Activated CD8-positive, alpha-beta memory T cell treated with anti-CD3 and anti-CD28 coated beads for 36 hours (primary cell): ENCODE results near the gene SLC9C2. TPM values are rescaled to one million over a fixed set of nuclear protein-coding genes. Genes with fewer than 3 reads are reported as not detected.
"Not testable (repeated sequence)": the region's sequence is repeated elsewhere in the genome, so short reads cannot be mapped to it uniquely, and the experiment has no call there.

Source experiments
- CTCF ChIA-PET: fragments of 350-600 bp; sonication (Branson Sonifier 250); formaldehyde crosslinking; loops from one replicate; lab custom pipeline; 2021; ENCODE audit warnings: antibody characterized with exemption; lab: Charles Lee
- POLR2A ChIA-PET: fragments of 350-600 bp; sonication (Branson Sonifier 250); formaldehyde crosslinking; loops from one replicate; lab custom pipeline; 2021; ENCODE audit warnings: antibody characterized with exemption; lab: Charles Lee
- total RNA-seq, 2 experiments: library from RNA; stranded (reverse); gene quantifications; one replicate each; pipeline ENCODE4 v1.2.3, GENCODE V29; 2021

SLC9C2 gene
- total RNA-seq, 2 experiments from 2014 or later, result not detected

- POLR2A ChIA-PET, result no interaction called here
- CTCF ChIA-PET, result interaction anchor here (1.7 kb wide), 1 partner anchor 43 kb away, joined by 5 read pairs; no protein-coding TSS in a partner anchor
Measured at GRCh38 chr1:173473599-173474011, 129.3 kb downstream of the SLC9C2 start.

- ChIA-PET POLR2A (no interaction called here), CTCF (no interaction called here)
Measured at GRCh38 chr1:173470608-173471007, 132.3 kb downstream of the SLC9C2 start.

GRCh38 chr1:173469656-173470055 is 133.2 kb downstream of the SLC9C2 start:
- ChIA-PET POLR2A (no interaction called here), CTCF (no interaction called here)

- CTCF ChIA-PET, result no interaction called here
- POLR2A ChIA-PET, result no interaction called here
Measured at GRCh38 chr1:173467426-173467825, 135.4 kb downstream of the SLC9C2 start.

GRCh38 chr1:173464185-173464584 is 138.7 kb downstream of the SLC9C2 start:
- POLR2A ChIA-PET, CTCF ChIA-PET: not testable (repeated sequence)

GRCh38 chr1:173462666-173463065 is 140.2 kb downstream of the SLC9C2 start:
- CTCF ChIA-PET, POLR2A ChIA-PET: not testable (repeated sequence)

- POLR2A ChIA-PET, result no interaction called here
- CTCF ChIA-PET, result no interaction called here
Measured at GRCh38 chr1:173459885-173460284, 143.0 kb downstream of the SLC9C2 start.

- ChIA-PET CTCF (interaction anchor here (0.6 kb wide), 1 partner anchor 227 kb away, joined by 3 read pairs; no protein-coding TSS in a partner anchor), POLR2A (interaction anchor here (1.2 kb wide), 1 partner anchor 369 kb away, joined by 4 read pairs; no protein-coding TSS in a partner anchor)
Measured at GRCh38 chr1:173454966-173455524, 147.8 kb downstream of the SLC9C2 start.

GRCh38 chr1:173453982-173454381 is 148.9 kb downstream of the SLC9C2 start:
- POLR2A ChIA-PET, result no interaction called here
- CTCF ChIA-PET, result no interaction called here

- CTCF ChIA-PET, result interaction anchor here (0.7 kb wide), 1 partner anchor 20 kb away, joined by 3 read pairs; no protein-coding TSS in a partner anchor
- POLR2A ChIA-PET, result no interaction called here
Measured at GRCh38 chr1:173451981-173452380, 150.9 kb downstream of the SLC9C2 start.

Other genes starting within 250 kb of the SLC9C2 start
- gene PRDX6, start 125.7 kb downstream of the SLC9C2 start, total RNA-seq, result 100 to 1,000 TPM; 148 to 153 TPM
- not detected for gene TEX50, start 32.3 kb upstream of the SLC9C2 start, total RNA-seq
- gene ANKRD45, start 66.8 kb upstream of the SLC9C2 start, total RNA-seq, result not detected
- gene KLHL20, start 111.9 kb upstream of the SLC9C2 start, total RNA-seq, result 10 to 100 TPM; 15.9 to 17.0 TPM
- gene DARS2, start 221.6 kb upstream of the SLC9C2 start, total RNA-seq, result 10 to 100 TPM; 46.3 to 49.1 TPM
- 10 to 100 TPM; 28.5 to 28.6 TPM for gene CENPL, start 221.8 kb upstream of the SLC9C2 start, total RNA-seq